HepG2 (cell line): ENCODE data around the gene CNKSR3. TPM values are rescaled to one million over a fixed set of nuclear protein-coding genes. Genes with fewer than 3 reads are reported as not detected.
A peak's percentile ranks its signal among the peaks of the same experiment; 100 is the strongest.

Source experiments
- AKNA ChIP-seq: sonication (generic); formaldehyde crosslinking; IDR thresholded peaks from 2 replicates; pipeline ENCODE4 v1.4.0; 2020; ENCODE audit warnings: missing genetic modification reagents, borderline replicate concordance
- ARID5B ChIP-seq: IDR thresholded peaks from 2 replicates; pipeline ENCODE4 v1.4.0; 2020; ENCODE audit warnings: mild to moderate bottlenecking, missing genetic modification reagents
- FOXP1 ChIP-seq, 2 experiments: fragments of 450-650 bp in 1 of 2; IDR thresholded peaks; 2 replicates each; pipeline ENCODE4 v1.6.1; 2017 to 2018; ENCODE audit warnings: antibody characterized with exemption in 1 of 2
- GLI4 ChIP-seq: sonication (generic); formaldehyde crosslinking; IDR thresholded peaks from 2 replicates; pipeline ENCODE4 v1.5.1; 2020; ENCODE audit warnings: missing genetic modification reagents, mild to moderate bottlenecking, moderate library complexity, borderline replicate concordance
- HNRNPLL ChIP-seq: fragments of 200-400 bp; formaldehyde crosslinking; IDR thresholded peaks from 2 replicates; pipeline ENCODE4 v1.6.1; 2017; ENCODE audit warnings: mild to moderate bottlenecking, low read depth, low read length; ENCODE audit not compliant: poor library complexity, severe bottlenecking
- ZBTB20 ChIP-seq: sonication (generic); formaldehyde crosslinking; IDR thresholded peaks from 2 replicates; pipeline ENCODE4 v1.8.1; 2023; ENCODE audit warnings: missing genetic modification reagents, low read depth, mild to moderate bottlenecking, borderline replicate concordance
- ZNF576 ChIP-seq: sonication (generic); formaldehyde crosslinking; IDR thresholded peaks from 2 replicates; pipeline ENCODE4 v1.4.0; 2020; ENCODE audit warnings: mild to moderate bottlenecking, missing genetic modification reagents
- ZSCAN5A ChIP-seq: sonication (generic); formaldehyde crosslinking; IDR thresholded peaks from 2 replicates; pipeline ENCODE4 v1.8.0; 2022; ENCODE audit warnings: mild to moderate bottlenecking, missing genetic modification reagents, borderline replicate concordance
- polyA plus RNA-seq, 8 experiments: library from polyadenylated mRNA; depleted of rRNA in 3 of 8; stranded (reverse) in 7 of 8; unstranded in 1 of 8; fragments of >200 nt; fragmentation: Illumina TruSeq in 4 of 8; extraction: Trizol in 4 of 8; gene quantifications; 2 replicates each; pipeline versions ENCODE4 v1.2.1 to v1.2.3, GENCODE V29; 2011 to 2016; ENCODE audit warnings: low read depth in 4 of 8, missing spikeins in 1 of 8, mixed read lengths in 1 of 8; ENCODE audit not compliant: insufficient read depth in 1 of 8
- total RNA-seq, 5 experiments: library from RNA; depleted of rRNA; stranded (reverse); fragments of >200 nt; fragmentation: Illumina TruSeq; extraction: Trizol; gene quantifications; 2 replicates each; pipeline ENCODE4 v1.2.3, GENCODE V29; 2016; ENCODE audit warnings: low read depth in 1 of 5

The CNKSR3 gene
- total and polyA plus RNA-seq, 2 of the 13 experiments (the other 11 are each of a cell fraction or from before 2014, with no cell fraction given): 9.2 to 38.6 TPM

- TF ChIP-seq ZSCAN5A (no peak), AKNA (no peak), ZBTB20 (CRISPR knock-in tag) (no peak), ZNF576 (CRISPR knock-in tag) (no peak), HNRNPLL (no peak), GLI4 (CRISPR knock-in tag) (no peak), ARID5B (CRISPR knock-in tag) (0 out of 2 replicates have a peak, but pooled peaks have one; percentile 29), FOXP1 (IDR thresholded peaks at IDR 0.05) (no peak), FOXP1 (CRISPR knock-in tag; IDR thresholded peaks at IDR 0.05) (0 out of 2 replicates have a peak, but pooled peaks have one; percentile 10)
Observed at GRCh38 chr6:154469306-154469935, 41.1 kb downstream of the CNKSR3 start (continued).
